ENCODE data around the gene PGAP2. TPM values are rescaled to one million over a fixed set of nuclear protein-coding genes. Genes with fewer than 3 reads are reported as not detected.

Gene PGAP2
- total and polyA plus RNA-seq, 2 of the 13 experiments (the other 11 are each of a cell fraction or from before 2014, with no cell fraction given), result 21.5 to 47.8 TPM

DNA sequence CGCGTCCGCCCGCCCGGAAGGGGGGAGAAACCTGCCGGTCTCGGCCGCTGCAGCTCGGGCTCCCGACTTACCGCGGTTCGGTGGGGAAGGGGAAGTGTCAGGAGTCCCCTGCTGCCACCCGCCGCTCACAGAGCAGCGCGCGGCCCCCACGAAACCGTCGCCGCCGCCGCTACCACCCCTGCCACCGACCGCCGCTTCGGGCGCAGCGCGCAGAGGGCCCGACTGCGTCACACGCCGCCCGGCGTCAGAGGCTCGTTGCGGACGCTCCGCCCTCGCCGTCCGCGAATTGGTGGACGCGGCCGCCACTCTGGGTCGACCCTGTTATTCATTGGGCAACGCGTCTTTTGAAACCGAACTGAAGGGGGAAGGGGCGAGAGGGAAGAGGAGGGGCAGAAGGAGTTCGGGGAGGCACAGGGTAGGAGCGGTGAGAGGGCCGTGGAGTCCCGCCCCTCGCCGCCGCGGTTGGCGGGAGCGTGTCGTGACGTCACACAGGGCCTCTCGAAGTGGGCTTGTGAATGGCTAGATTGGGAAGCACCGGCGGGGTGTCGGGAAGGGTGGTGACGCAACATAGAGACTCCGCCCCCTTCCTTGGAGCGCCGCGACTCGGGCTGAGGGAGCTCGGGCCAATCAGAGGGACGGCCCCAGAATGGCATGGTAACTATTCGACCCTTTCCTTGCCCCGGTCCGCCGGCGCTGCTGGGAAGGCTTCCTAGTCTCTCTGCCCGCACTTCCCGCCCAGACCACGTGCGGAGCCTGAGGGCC lies 10.8 kb upstream of the PGAP2 start, which contains the start of gene NUP98 (continued):
- TF ChIP-seq, protein P1, sequence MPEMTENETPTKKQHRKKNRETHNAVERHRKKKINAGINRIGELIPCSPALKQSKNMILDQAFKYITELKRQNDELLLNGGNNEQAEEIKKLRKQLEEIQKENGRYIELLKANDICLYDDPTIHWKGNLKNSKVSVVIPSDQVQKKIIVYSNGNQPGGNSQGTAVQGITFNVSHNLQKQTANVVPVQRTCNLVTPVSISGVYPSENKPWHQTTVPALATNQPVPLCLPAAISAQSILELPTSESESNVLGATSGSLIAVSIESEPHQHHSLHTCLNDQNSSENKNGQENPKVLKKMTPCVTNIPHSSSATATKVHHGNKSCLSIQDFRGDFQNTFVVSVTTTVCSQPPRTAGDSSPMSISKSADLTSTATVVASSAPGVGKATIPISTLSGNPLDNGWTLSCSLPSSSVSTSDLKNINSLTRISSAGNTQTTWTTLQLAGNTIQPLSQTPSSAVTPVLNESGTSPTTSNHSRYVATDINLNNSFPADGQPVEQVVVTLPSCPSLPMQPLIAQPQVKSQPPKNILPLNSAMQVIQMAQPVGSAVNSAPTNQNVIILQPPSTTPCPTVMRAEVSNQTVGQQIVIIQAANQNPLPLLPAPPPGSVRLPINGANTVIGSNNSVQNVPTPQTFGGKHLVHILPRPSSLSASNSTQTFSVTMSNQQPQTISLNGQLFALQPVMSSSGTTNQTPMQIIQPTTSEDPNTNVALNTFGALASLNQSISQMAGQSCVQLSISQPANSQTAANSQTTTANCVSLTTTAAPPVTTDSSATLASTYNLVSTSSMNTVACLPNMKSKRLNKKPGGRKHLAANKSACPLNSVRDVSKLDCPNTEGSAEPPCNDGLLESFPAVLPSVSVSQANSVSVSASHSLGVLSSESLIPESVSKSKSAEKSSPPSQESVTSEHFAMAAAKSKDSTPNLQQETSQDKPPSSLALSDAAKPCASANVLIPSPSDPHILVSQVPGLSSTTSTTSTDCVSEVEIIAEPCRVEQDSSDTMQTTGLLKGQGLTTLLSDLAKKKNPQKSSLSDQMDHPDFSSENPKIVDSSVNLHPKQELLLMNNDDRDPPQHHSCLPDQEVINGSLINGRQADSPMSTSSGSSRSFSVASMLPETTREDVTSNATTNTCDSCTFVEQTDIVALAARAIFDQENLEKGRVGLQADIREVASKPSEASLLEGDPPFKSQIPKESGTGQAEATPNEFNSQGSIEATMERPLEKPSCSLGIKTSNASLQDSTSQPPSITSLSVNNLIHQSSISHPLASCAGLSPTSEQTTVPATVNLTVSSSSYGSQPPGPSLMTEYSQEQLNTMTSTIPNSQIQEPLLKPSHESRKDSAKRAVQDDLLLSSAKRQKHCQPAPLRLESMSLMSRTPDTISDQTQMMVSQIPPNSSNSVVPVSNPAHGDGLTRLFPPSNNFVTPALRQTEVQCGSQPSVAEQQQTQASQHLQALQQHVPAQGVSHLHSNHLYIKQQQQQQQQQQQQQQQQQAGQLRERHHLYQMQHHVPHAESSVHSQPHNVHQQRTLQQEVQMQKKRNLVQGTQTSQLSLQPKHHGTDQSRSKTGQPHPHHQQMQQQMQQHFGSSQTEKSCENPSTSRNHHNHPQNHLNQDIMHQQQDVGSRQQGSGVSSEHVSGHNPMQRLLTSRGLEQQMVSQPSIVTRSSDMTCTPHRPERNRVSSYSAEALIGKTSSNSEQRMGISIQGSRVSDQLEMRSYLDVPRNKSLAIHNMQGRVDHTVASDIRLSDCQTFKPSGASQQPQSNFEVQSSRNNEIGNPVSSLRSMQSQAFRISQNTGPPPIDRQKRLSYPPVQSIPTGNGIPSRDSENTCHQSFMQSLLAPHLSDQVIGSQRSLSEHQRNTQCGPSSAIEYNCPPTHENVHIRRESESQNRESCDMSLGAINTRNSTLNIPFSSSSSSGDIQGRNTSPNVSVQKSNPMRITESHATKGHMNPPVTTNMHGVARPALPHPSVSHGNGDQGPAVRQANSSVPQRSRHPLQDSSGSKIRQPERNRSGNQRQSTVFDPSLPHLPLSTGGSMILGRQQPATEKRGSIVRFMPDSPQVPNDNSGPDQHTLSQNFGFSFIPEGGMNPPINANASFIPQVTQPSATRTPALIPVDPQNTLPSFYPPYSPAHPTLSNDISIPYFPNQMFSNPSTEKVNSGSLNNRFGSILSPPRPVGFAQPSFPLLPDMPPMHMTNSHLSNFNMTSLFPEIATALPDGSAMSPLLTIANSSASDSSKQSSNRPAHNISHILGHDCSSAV (CRISPR knock-in tag; IDR thresholded peaks at IDR 0.05; ENCODE audit: borderline replicate concordance), result no peak; the same call in 1 of the 2 replicates
- TF ChIP-seq MEIS1 (CRISPR knock-in tag; IDR thresholded peaks at IDR 0.05; ENCODE audit: borderline replicate concordance), result peak; percentile 83; the same call in 1 of the 2 replicates
- TF ChIP-seq MED1 (CRISPR knock-in tag; IDR thresholded peaks at IDR 0.05), result peak; percentile 54
- TF ChIP-seq MYNN (CRISPR knock-in tag; IDR thresholded peaks at IDR 0.05; ENCODE audit: low read depth), result peak; percentile 44; the same call in 1 of the 2 replicates
- no peak for TF ChIP-seq ZFP1 (CRISPR knock-in tag; IDR thresholded peaks at IDR 0.05)
- TF ChIP-seq, protein P2, sequence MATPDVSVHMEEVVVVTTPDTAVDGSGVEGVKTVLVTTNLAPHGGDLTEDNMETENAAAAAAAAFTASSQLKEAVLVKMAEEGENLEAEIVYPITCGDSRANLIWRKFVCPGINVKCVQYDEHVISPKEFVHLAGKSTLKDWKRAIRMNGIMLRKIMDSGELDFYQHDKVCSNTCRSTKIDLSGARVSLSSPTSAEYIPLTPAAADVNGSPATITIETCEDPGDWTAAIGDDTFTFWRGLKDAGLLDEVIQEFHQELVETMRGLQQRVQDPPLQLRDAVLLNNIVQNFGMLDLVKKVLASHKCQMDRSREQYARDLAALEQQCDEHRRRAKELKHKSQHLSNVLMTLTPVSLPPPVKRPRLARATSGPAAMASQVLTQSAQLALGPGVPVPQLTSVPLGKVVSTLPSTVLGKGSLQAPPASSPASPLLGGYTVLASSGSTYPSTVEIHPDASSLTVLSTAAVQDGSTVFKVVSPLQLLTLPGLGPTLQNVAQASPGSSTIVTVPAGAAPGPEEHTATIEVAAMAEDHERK (CRISPR knock-in tag; IDR thresholded peaks at IDR 0.05; ENCODE audit: low read depth), result peak; percentile 89
- TF ChIP-seq SRY (CRISPR knock-in tag; IDR thresholded peaks at IDR 0.05), result peak; percentile 81; the same call in 1 of the 2 replicates
- TF ChIP-seq CBX5 (CRISPR knock-in tag; IDR thresholded peaks at IDR 0.05; ENCODE audit: borderline replicate concordance), result peak; percentile 48; the same call in 1 of the 2 replicates
- TF ChIP-seq TGIF2 (CRISPR knock-in tag; IDR thresholded peaks at IDR 0.05), result peak; percentile 48; the same call in 1 of the 2 replicates
- no peak for TF ChIP-seq ZNF549 (CRISPR knock-in tag; IDR thresholded peaks at IDR 0.05)
- no peak for TF ChIP-seq ZBTB3 (CRISPR knock-in tag; IDR thresholded peaks at IDR 0.05; ENCODE audit: borderline replicate concordance, low read depth)
- TF ChIP-seq NFIC (IDR thresholded peaks at IDR 0.05; ENCODE audit: low read length), result no peak
- no peak for TF ChIP-seq MED8 (CRISPR knock-in tag; IDR thresholded peaks at IDR 0.05; ENCODE audit: insufficient replicate concordance)
- 0 out of 2 replicates have a peak, but pooled peaks have one; percentile 32 for TF ChIP-seq ZBTB7A (CRISPR knock-in tag; IDR thresholded peaks at IDR 0.05)
- TF ChIP-seq KLF13 (CRISPR knock-in tag; IDR thresholded peaks at IDR 0.05), result no peak
- TF ChIP-seq HMG20B (CRISPR knock-in tag; conservative IDR thresholded peaks at IDR 0.05), result peak; percentile 49; the same call in 1 of the 2 replicates
- TF ChIP-seq PHF20 (CRISPR knock-in tag; IDR thresholded peaks at IDR 0.05), result peak; percentile 65
- TF ChIP-seq JARID2 (CRISPR knock-in tag; IDR thresholded peaks at IDR 0.05; ENCODE audit: insufficient replicate concordance), result no peak

Data from HepG2 (cell line).